Activated naive CD8-positive, alpha-beta T cell (primary cell): ENCODE data around the gene GLRA2.
"Not testable (repeated sequence)": the region's sequence is repeated elsewhere in the genome, so short reads cannot be mapped to it uniquely, and the experiment has no call there.

ENCODE experiments used
- H3K27ac Mint-ChIP-seq: one replicate; pipeline ENCODE4 v1.8.0; 2021; ENCODE audit warnings: mixed read lengths
- H3K27me3 Mint-ChIP-seq: one replicate; pipeline ENCODE4 v1.8.0; 2021; ENCODE audit warnings: mixed read lengths
- H3K36me3 Mint-ChIP-seq: one replicate; pipeline ENCODE4 v1.8.0; 2021; ENCODE audit warnings: mixed read lengths
- H3K4me1 Mint-ChIP-seq: one replicate; pipeline ENCODE4 v1.8.0; 2021; ENCODE audit warnings: low read depth, mixed read lengths
- H3K4me3 Mint-ChIP-seq: one replicate; pipeline ENCODE4 v1.8.0; 2021; ENCODE audit warnings: mild to moderate bottlenecking, mixed read lengths
- H3K9me3 Mint-ChIP-seq: one replicate; pipeline ENCODE4 v1.8.0; 2021; ENCODE audit warnings: low read depth, mixed read lengths

GLRA2 gene

GRCh38 chrX:14630733-14631132 lies 101.4 kb downstream of the GLRA2 start:
- peaks cover 6% of the 10 kb centered on the region for H3K27me3 Mint-ChIP-seq
- no peaks in the 10 kb centered on the region for H3K9me3 Mint-ChIP-seq
- no peaks in the 10 kb centered on the region for H3K36me3 Mint-ChIP-seq
- H3K4me3 Mint-ChIP-seq, result no peak overlapping the region
- H3K4me1 Mint-ChIP-seq, result no peaks in the 10 kb centered on the region
- no peak overlapping the region for H3K27ac Mint-ChIP-seq

DNA sequence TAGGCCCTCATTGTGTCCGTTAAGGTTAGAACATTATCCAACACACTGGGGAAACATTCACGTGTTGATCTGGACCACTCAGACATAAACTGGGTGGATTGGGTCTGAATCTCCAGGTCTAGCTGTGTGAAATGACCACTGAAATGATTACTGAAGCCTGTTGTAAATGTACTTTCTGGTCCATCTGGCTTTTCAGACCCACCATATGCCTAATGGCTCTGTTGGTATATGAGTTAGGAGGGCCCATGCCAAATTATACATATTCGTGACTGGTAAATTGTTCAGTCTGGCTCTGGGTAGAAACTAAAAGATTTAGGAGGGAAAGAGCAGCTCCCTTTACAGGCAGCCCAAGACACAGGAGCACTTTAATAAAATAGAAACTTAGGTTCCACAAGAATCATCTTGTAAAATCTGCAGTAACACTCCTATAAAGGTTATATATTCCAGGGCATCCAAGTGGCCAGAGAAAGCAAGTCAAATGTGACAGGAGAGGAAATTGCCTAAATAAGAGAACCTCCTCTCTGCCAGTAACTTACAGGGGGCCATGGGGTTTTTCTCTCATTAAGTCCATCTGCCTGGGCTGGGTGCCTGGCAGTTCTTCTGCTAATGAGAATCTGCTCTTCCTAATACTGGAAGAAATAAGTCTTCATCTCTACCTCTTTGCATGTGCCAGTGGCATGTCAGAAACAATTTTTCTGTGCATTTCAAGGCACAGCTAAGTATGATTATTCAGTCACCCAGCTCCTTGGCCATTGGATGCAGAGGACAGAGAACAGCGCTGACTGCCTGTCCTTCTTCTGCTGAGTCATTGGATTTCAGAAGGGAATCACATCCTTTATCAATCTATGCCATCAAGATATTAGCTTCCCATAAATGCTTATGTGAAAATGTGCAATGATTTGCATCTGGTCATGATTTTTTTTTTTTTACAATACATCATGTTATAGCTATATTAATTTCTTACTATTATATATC lies 112.6 kb downstream of the GLRA2 start:
- Mint-ChIP-seq H3K4me1 (no peaks in the 10 kb centered on the region), H3K27ac (no peak overlapping the region), H3K36me3 (no peaks in the 10 kb centered on the region), H3K27me3 (peaks cover 2% of the 10 kb centered on the region), H3K4me3 (no peak overlapping the region), H3K9me3 (no peaks in the 10 kb centered on the region)

DNA sequence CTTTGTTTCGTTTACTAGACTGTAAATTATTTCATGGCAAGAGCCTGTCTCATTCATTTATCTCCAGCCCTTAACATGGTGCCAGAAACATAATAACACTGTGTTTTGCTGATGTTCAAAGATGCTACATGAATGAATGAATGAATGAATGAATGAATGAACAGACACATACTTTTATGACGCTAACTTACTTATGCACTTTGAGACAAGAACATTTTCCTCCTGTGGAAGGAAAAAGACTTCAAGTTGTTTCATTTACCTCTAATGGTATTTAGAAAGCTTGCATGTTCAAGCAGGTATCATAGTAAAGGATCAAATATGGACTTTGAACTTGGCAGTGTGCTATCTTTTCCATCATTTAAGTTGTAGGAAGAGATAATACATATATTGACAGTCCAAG lies 131.6 kb downstream of the GLRA2 start:
- peaks cover 5% of the 10 kb centered on the region for H3K27me3 Mint-ChIP-seq
- H3K36me3 Mint-ChIP-seq, result no peaks in the 10 kb centered on the region
- no peak overlapping the region for H3K27ac Mint-ChIP-seq
- H3K4me1 Mint-ChIP-seq, result no peaks in the 10 kb centered on the region
- no peak overlapping the region for H3K4me3 Mint-ChIP-seq
- no peaks in the 10 kb centered on the region for H3K9me3 Mint-ChIP-seq

- H3K36me3 Mint-ChIP-seq, result no peaks in the 10 kb centered on the region
- no peak overlapping the region for H3K27ac Mint-ChIP-seq
- H3K9me3 Mint-ChIP-seq, result no peaks in the 10 kb centered on the region
- H3K4me1 Mint-ChIP-seq, result peaks cover 13% of the 10 kb centered on the region
- H3K4me3 Mint-ChIP-seq, result no peak overlapping the region
- no peaks in the 10 kb centered on the region for H3K27me3 Mint-ChIP-seq
Measured at GRCh38 chrX:14670819-14671218, 141.5 kb downstream of the GLRA2 start.

GRCh38 chrX:14672611-14673172 lies 143.4 kb downstream of the GLRA2 start:
- Mint-ChIP-seq H3K4me1 (peaks cover 13% of the 10 kb centered on the region), H3K27ac (no peak overlapping the region), H3K36me3 (no peaks in the 10 kb centered on the region)

DNA sequence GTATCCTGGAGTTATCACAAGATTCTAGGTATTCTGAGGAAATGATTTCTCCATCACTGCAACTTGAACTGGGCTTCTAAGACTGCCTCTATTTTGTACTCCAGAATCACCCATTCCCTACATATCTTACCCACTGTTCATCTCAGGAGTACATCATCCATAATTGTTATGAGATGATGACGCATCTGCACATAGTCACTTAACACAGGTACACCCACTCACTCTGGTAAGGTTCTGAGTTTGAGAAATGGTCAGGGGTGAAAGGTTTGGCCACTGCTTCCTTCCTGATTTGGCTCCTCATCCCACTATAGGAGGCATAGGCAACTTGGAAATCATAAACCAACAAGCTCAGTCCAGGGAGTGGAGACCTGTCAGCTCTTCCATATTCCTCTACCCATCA lies 143.9 kb downstream of the GLRA2 start:
- no peak overlapping the region for H3K4me3 Mint-ChIP-seq
- H3K9me3 Mint-ChIP-seq, result no peaks in the 10 kb centered on the region
- H3K27me3 Mint-ChIP-seq, result no peaks in the 10 kb centered on the region
- no peak overlapping the region for H3K27ac Mint-ChIP-seq
- H3K36me3 Mint-ChIP-seq, result no peaks in the 10 kb centered on the region
- peaks cover 13% of the 10 kb centered on the region for H3K4me1 Mint-ChIP-seq

More at GRCh38 chrX:14672611-14673172, 143.4 kb downstream of the GLRA2 start:
- H3K27me3 Mint-ChIP-seq, result no peaks in the 10 kb centered on the region
- no peaks in the 10 kb centered on the region for H3K9me3 Mint-ChIP-seq
- H3K4me3 Mint-ChIP-seq, result no peak overlapping the region

- no peak overlapping the region for H3K27ac Mint-ChIP-seq
Measured at GRCh38 chrX:14673764-14674163, 144.4 kb downstream of the GLRA2 start.

DNA sequence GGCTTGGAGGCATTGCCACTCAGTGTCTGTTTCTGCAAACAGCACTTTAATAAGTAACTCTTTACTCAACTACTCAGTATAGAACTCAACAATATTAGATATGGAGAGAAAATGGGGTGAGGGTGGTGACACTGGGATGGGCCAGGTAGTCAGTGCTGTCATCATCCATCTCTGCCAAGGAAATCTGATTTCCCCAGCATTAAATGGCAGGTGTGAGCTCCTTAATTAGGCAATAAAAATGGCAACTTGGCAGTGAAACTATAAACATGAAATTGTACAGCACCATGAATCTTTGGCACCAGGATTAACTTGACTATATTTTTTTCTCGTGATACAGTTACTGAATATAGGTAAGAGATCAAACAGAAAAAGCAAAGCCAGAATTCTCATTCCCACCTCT lies 146.2 kb downstream of the GLRA2 start:
- Mint-ChIP-seq H3K36me3 (no peaks in the 10 kb centered on the region), H3K4me3 (no peak overlapping the region), H3K4me1 (peaks cover 13% of the 10 kb centered on the region)

More at GRCh38 chrX:14673764-14674163, 144.4 kb downstream of the GLRA2 start:
- no peak overlapping the region for H3K4me3 Mint-ChIP-seq
- H3K4me1 Mint-ChIP-seq, result peaks cover 13% of the 10 kb centered on the region
- H3K9me3 Mint-ChIP-seq, result no peaks in the 10 kb centered on the region
- no peaks in the 10 kb centered on the region for H3K36me3 Mint-ChIP-seq
- no peaks in the 10 kb centered on the region for H3K27me3 Mint-ChIP-seq

DNA sequence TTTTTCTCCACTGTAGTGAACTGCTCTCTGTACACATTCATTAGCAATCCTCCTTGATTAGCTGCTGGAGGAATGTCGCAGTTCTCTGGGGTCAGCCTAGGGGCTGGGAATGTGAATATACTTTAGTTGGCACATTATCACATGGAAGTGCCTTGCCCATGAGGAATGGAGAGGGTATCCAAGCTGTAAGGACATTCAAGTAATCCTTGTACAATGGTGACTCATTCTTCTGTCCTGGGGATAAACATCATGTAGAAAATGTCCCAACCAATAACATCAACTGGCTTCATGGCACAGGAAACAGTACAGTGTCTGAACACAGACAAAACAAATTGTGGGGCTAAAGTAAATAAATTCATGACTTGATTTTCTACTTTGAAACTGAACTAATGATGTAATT lies 147.1 kb downstream of the GLRA2 start:
- Mint-ChIP-seq H3K27ac (no peak overlapping the region), H3K4me3 (no peak overlapping the region), H3K9me3 (no peaks in the 10 kb centered on the region), H3K4me1 (peaks cover 12% of the 10 kb centered on the region), H3K36me3 (no peaks in the 10 kb centered on the region), H3K27me3 (no peaks in the 10 kb centered on the region)

More for the DNA sequence above, 146.2 kb downstream of the GLRA2 start:
- Mint-ChIP-seq H3K9me3 (no peaks in the 10 kb centered on the region), H3K27me3 (no peaks in the 10 kb centered on the region), H3K27ac (no peak overlapping the region)

DNA sequence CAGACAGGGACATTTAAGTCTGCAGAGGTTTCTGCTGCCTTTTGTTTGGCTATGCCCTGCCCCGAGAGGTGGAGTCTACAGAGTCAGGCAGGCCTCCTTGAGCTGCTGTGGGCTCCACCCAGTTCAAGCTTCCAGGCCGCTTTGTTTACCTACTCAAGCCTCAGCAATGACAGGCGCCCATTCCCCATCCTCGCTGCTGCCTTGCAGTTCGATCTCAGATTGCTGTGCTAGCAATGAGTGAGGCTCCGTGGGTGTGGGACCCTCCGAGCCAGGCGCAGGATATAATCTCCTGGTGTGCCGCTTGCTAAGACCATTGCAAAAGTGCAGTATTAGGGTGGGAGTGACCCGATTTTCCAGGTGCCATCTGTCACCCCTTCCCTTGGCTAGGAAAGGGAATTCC lies 159.0 kb downstream of the GLRA2 start:
- not testable (repeated sequence) for H3K4me3 Mint-ChIP-seq, H3K4me1 Mint-ChIP-seq, H3K36me3 Mint-ChIP-seq, H3K27ac Mint-ChIP-seq, H3K9me3 Mint-ChIP-seq, H3K27me3 Mint-ChIP-seq

DNA sequence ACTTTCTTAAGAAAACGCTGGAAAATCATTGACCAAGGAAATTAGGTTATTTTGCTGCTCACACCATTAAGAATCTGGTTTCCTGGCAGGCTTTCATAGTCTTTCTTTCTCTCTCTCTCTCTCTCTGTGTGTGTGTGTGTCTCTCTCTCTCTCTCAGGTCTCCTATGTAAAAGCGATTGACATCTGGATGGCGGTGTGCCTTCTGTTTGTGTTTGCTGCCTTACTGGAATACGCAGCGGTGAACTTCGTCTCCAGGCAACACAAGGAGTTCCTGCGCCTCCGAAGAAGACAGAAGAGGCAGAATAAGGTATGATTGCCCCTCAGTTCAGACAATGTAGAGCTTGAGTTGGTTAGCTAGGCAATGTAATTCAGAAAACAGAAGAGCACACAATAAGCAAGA lies 161.2 kb downstream of the GLRA2 start:
- no peak overlapping the region for H3K4me3 Mint-ChIP-seq
- H3K9me3 Mint-ChIP-seq, result no peaks in the 10 kb centered on the region
- no peaks in the 10 kb centered on the region for H3K36me3 Mint-ChIP-seq
- H3K27me3 Mint-ChIP-seq, result no peaks in the 10 kb centered on the region
- H3K4me1 Mint-ChIP-seq, result no peaks in the 10 kb centered on the region
- H3K27ac Mint-ChIP-seq, result no peak overlapping the region

GRCh38 chrX:14694611-14695010 lies 165.3 kb downstream of the GLRA2 start:
- no peaks in the 10 kb centered on the region for H3K36me3 Mint-ChIP-seq
- H3K27ac Mint-ChIP-seq, result no peak overlapping the region
- no peak overlapping the region for H3K4me3 Mint-ChIP-seq
- H3K4me1 Mint-ChIP-seq, result no peaks in the 10 kb centered on the region
- no peaks in the 10 kb centered on the region for H3K9me3 Mint-ChIP-seq
- H3K27me3 Mint-ChIP-seq, result no peaks in the 10 kb centered on the region

GRCh38 chrX:14697451-14697850 lies 168.1 kb downstream of the GLRA2 start:
- H3K4me1 Mint-ChIP-seq, result no peaks in the 10 kb centered on the region
- no peaks in the 10 kb centered on the region for H3K9me3 Mint-ChIP-seq
- H3K27me3 Mint-ChIP-seq, result no peaks in the 10 kb centered on the region
- H3K4me3 Mint-ChIP-seq, result no peak overlapping the region
- no peak overlapping the region for H3K27ac Mint-ChIP-seq
- no peaks in the 10 kb centered on the region for H3K36me3 Mint-ChIP-seq

- Mint-ChIP-seq H3K4me3 (no peak overlapping the region), H3K27me3 (no peaks in the 10 kb centered on the region), H3K4me1 (no peaks in the 10 kb centered on the region), H3K27ac (no peak overlapping the region), H3K36me3 (no peaks in the 10 kb centered on the region), H3K9me3 (no peaks in the 10 kb centered on the region)
Measured at GRCh38 chrX:14698790-14699189, 169.5 kb downstream of the GLRA2 start.

- no peak overlapping the region for H3K27ac Mint-ChIP-seq
- no peak overlapping the region for H3K4me3 Mint-ChIP-seq
- no peaks in the 10 kb centered on the region for H3K27me3 Mint-ChIP-seq
Measured at GRCh38 chrX:14700982-14701381, 171.6 kb downstream of the GLRA2 start.

More at GRCh38 chrX:14700982-14701381, 171.6 kb downstream of the GLRA2 start:
- no peaks in the 10 kb centered on the region for H3K36me3 Mint-ChIP-seq
- H3K4me1 Mint-ChIP-seq, result no peaks in the 10 kb centered on the region
- no peaks in the 10 kb centered on the region for H3K9me3 Mint-ChIP-seq
